GM12875 (cell line): ENCODE data around the gene SV2C.
"Not testable (repeated sequence)": the region's sequence is repeated elsewhere in the genome, so short reads cannot be mapped to it uniquely, and the experiment has no call there.

ENCODE experiments used
- H3K4me3 ChIP-seq: one replicate; pipeline ENCODE4 v1.5.1; 2011; ENCODE audit warnings: low read depth, low read length, control low read depth
- TF ChIP-seq, protein P1 (sequence below): IDR thresholded peaks from 2 replicates; pipeline ENCODE4 v1.5.1; 2011; ENCODE audit warnings: low read depth, mild to moderate bottlenecking, control low read depth, inconsistent platforms, low read length, moderate library complexity, borderline replicate concordance; ENCODE audit not compliant: insufficient read depth

Gene SV2C

DNA sequence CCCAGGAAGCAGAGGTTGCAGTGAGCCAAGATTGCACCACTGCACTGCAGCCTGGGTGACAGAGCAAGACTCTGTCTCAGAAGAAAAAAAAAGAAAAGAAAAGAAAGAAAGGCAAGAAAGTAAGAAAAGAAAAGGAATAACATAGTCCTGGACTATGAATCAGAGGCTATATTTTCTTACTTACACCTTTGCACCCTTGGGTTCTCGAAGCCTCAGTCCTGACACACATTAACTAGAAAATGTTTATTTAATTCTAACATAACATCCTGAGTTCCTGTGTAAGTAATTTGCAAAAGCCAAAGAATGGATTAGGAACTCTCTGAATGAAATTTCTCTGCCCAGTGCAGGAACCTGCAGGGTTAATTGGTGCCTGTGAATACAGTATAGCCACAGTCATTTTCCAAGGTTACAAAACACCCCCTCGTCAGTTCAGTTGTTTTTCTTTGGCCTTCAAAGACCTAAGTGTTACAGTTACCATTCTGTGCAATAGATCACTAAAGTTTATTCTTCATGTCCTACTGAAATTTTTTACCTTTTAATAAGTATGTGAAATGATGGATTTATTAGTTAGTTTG, 147.6 kb downstream of the SV2C start:
- TF ChIP-seq, protein P1, sequence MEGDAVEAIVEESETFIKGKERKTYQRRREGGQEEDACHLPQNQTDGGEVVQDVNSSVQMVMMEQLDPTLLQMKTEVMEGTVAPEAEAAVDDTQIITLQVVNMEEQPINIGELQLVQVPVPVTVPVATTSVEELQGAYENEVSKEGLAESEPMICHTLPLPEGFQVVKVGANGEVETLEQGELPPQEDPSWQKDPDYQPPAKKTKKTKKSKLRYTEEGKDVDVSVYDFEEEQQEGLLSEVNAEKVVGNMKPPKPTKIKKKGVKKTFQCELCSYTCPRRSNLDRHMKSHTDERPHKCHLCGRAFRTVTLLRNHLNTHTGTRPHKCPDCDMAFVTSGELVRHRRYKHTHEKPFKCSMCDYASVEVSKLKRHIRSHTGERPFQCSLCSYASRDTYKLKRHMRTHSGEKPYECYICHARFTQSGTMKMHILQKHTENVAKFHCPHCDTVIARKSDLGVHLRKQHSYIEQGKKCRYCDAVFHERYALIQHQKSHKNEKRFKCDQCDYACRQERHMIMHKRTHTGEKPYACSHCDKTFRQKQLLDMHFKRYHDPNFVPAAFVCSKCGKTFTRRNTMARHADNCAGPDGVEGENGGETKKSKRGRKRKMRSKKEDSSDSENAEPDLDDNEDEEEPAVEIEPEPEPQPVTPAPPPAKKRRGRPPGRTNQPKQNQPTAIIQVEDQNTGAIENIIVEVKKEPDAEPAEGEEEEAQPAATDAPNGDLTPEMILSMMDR, result no peak
- no peak overlapping the region for H3K4me3 ChIP-seq

- TF ChIP-seq, protein P1, result no peak
- H3K4me3 ChIP-seq, result no peak overlapping the region
These were observed 151.5 kb downstream of the SV2C start for GRCh38 chr5:76234665-76235064.

- H3K4me3 ChIP-seq, result no peak overlapping the region
- TF ChIP-seq, protein P1, result no peak
These were observed 153.5 kb downstream of the SV2C start for GRCh38 chr5:76236684-76237083.

DNA sequence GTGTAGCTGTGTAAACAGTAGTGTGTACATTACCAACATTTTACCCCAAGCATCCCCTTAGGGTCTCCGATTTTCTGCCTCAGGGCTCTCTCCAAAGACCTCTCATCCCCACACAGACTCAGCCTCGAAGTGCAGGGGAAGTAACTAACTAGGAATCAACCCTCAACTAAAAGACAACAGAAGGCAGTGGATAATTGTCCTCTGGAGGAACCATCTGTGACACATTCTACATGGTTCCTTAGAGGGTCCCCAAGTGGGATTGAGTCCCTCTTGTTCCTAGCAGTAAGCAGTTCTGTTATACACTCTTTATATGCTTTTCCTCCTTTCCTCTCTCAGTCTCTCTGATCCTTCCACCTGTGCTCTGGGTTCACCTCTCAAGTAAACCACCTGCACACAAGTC, 157.2 kb downstream of the SV2C start:
- TF ChIP-seq, protein P1, result no peak
- no peak overlapping the region for H3K4me3 ChIP-seq

GRCh38 chr5:76242155-76242554, 159.0 kb downstream of the SV2C start:
- not testable (repeated sequence) for H3K4me3 ChIP-seq

DNA sequence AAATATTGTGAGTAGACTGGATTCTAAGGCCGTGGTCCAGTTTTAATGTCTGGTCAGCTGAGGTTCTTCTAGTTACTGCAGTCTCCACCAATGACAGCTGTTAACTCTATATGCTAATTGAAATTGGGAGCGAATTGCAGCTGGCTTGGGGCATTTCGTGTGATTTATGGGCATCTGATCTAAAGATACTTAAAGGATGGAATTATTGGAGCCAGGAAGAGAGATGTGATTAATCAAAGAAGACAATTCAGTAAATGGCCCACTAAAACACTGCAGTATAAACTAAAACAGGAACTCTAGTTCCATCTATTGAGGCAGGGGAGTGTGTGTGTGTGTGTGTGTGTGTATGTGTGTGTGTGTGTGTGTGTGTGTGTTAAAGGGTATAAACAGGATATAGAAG, 162.4 kb downstream of the SV2C start:
- TF ChIP-seq, protein P1, result no peak
- no peak overlapping the region for H3K4me3 ChIP-seq

DNA sequence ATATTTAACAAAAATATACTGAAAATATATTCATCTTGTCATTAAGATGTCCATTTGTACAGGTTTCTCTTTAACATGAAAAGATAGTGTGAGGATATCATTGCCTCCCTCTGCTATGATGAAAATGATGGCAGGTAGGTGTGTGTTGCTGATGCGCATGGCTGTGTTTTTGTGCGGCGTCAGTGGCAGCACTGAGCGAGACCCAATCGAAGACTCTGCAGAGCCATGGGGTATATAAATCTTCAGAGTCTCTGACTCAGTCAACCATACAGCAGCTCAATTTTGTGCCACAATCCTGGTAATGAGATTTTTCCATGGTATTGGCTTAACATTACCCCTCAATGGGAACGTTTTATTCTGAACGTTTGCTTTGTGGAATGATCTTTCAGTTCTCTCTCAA, 166.4 kb downstream of the SV2C start:
- no peak overlapping the region for H3K4me3 ChIP-seq
- TF ChIP-seq, protein P1, result no peak

GRCh38 chr5:76250463-76250862, 167.3 kb downstream of the SV2C start:
- no peak overlapping the region for H3K4me3 ChIP-seq
- TF ChIP-seq, protein P1, result no peak
